Bronchial epithelial cell (primary cell): ENCODE data around the gene DNAH7. TPM values are rescaled to one million over a fixed set of nuclear protein-coding genes. Genes with fewer than 3 reads are reported as not detected.
A peak's percentile ranks its signal among the peaks of the same experiment; 100 is the strongest.

Experiments used
- DNase-seq: peaks from one replicate; pipeline ENCODE4 v3.0.0-alpha.2; 2010; ENCODE audit warnings: low read depth
- FAIRE-seq: peaks from 2 replicates; lab custom pipeline; 2011; peaks lifted over from hg19 to GRCh38; lab: Jason Lieb, UNC
- H3K27me3 ChIP-seq: 2 replicates; pipeline ENCODE4 v1.5.1; 2011; ENCODE audit warnings: low read length; ENCODE audit not compliant: control insufficient read depth, insufficient read depth
- H3K36me3 ChIP-seq: 2 replicates; pipeline ENCODE4 v1.5.1; 2011; ENCODE audit warnings: low read length; ENCODE audit not compliant: control insufficient read depth, insufficient read depth
- H3K4me3 ChIP-seq: 2 replicates; pipeline ENCODE4 v1.5.1; 2011; ENCODE audit warnings: mild to moderate bottlenecking, low read depth, low read length, control low read depth
- CTCF ChIP-seq: IDR thresholded peaks from 2 replicates; pipeline ENCODE4 v1.5.1; 2011; ENCODE audit warnings: mild to moderate bottlenecking, moderate library complexity, low read length, control low read depth, inconsistent platforms; ENCODE audit not compliant: insufficient read depth, severe bottlenecking
- total RNA-seq: library from RNA; depleted of rRNA; stranded (reverse); fragments of >200 nt; gene quantifications from 2 replicates; pipeline ENCODE4 v1.2.1, GENCODE V29; 2014

The DNAH7 gene
- total RNA-seq, 1 donor from 2014 or later = 0.26 TPM

- no peak for DNase-seq
- Histone ChIP-seq H3K4me3 (no peak overlapping the region), H3K36me3 (peaks cover 2% of the 10 kb centered on the region), H3K27me3 (no peaks in the 10 kb centered on the region)
- no peak for TF ChIP-seq CTCF
- FAIRE-seq = no peak
Measured at GRCh38 chr2:195727106-195727505, 341.5 kb downstream of the DNAH7 start.

- no peak for DNase-seq
- Histone ChIP-seq H3K36me3 (peaks cover 2% of the 10 kb centered on the region), H3K4me3 (no peak overlapping the region), H3K27me3 (no peaks in the 10 kb centered on the region)
- TF ChIP-seq CTCF = no peak
- no peak for FAIRE-seq
Measured at GRCh38 chr2:195722075-195722474, 346.6 kb downstream of the DNAH7 start.

GRCh38 chr2:195721042-195721441 is 347.6 kb downstream of the DNAH7 start:
- DNase-seq = peak; percentile 17
- Histone ChIP-seq H3K27me3 (no peaks in the 10 kb centered on the region), H3K36me3 (peaks cover 2% of the 10 kb centered on the region), H3K4me3 (no peak overlapping the region)
- TF ChIP-seq CTCF = no peak
- FAIRE-seq = no peak

- no peak overlapping the region for H3K4me3 ChIP-seq
- FAIRE-seq = no peak
Measured at GRCh38 chr2:195716466-195716865, 352.2 kb downstream of the DNAH7 start.

GRCh38 chr2:195711478-195711877 is 357.2 kb downstream of the DNAH7 start:
- Histone ChIP-seq H3K27me3 (no peaks in the 10 kb centered on the region), H3K36me3 (no peaks in the 10 kb centered on the region), H3K4me3 (no peak overlapping the region)
- FAIRE-seq (no peak), DNase-seq (peak; percentile 7)
- no peak for TF ChIP-seq CTCF

More at GRCh38 chr2:195716466-195716865, 352.2 kb downstream of the DNAH7 start:
- no peak for TF ChIP-seq CTCF
- no peaks in the 10 kb centered on the region for H3K36me3 ChIP-seq
- DNase-seq = no peak
- no peaks in the 10 kb centered on the region for H3K27me3 ChIP-seq
